ENCODE results near the gene ATAD3A.

Gene ATAD3A

GRCh38 chr1:1541956-1542765 is 30.2 kb downstream of the ATAD3A start:
- H3K4me1 ChIP-seq (ENCODE audit: insufficient read depth, low read length), result no peaks in the 10 kb centered on the region
- no peaks in the 10 kb centered on the region for H3K9me3 ChIP-seq (ENCODE audit: low read length)
- no peak overlapping the region for H3K4me3 ChIP-seq (ENCODE audit: low read length)
- H3K27me3 ChIP-seq (ENCODE audit: insufficient read depth, low read length), result no peaks in the 10 kb centered on the region
- H2AFZ ChIP-seq (ENCODE audit: low read depth, low read length), result no peak overlapping the region
- H3K36me3 ChIP-seq (ENCODE audit: insufficient read depth, low read length), result peaks cover 24% of the 10 kb centered on the region

DNA sequence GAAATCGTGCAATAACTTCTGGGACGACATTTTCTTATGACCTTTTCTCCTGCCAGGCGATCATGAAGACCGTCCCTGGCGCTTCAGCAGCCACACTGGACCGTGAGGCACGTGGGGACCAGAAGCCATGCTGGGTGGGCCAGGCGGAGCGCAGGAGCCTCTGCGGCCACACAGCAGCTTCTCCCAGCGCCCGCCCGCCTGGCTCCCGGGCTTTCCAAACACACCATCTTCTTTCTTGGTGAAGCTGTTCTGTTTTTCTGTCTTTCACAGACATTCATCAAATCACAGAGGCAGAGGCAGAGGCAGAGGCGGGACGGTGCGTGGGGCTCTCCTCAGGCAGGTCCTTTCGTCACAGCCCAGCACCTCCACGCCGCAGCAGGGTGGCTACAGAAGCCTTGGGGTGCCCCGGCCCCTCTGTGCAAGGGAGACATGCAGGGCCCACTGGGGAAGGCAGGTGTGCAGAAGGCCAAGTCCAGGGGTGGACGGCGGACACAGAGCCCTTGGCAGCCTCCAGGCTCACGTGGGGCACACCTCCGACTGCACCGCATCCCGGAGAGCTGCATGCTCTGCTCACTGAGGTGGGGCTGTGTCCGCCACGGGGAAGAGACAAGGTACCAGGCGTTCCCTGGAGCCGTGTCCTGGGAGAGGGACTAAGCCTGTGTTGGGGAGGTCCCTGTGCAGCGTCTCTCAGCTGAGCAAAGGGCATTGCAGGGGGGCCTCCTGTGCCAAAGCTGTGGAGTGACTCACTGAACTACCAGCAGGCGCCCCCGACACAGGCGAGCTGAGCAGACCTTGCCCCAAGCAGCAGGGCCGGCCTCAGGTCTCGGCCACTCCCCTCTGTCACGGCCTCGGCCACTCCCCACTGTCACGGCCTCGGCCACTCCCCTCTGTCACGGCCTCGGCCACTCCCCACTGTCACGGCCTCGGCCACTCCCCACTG is 31.1 kb downstream of the ATAD3A start:
- H3K36me3 ChIP-seq (ENCODE audit: insufficient read depth, low read length), result peaks cover 24% of the 10 kb centered on the region
- no peak overlapping the region for H2AFZ ChIP-seq (ENCODE audit: low read depth, low read length)
- no peaks in the 10 kb centered on the region for H3K9me3 ChIP-seq (ENCODE audit: low read length)
- H3K4me3 ChIP-seq (ENCODE audit: low read length), result no peak overlapping the region
- no peaks in the 10 kb centered on the region for H3K27me3 ChIP-seq (ENCODE audit: insufficient read depth, low read length)
- H3K4me1 ChIP-seq (ENCODE audit: insufficient read depth, low read length), result no peaks in the 10 kb centered on the region

DNA sequence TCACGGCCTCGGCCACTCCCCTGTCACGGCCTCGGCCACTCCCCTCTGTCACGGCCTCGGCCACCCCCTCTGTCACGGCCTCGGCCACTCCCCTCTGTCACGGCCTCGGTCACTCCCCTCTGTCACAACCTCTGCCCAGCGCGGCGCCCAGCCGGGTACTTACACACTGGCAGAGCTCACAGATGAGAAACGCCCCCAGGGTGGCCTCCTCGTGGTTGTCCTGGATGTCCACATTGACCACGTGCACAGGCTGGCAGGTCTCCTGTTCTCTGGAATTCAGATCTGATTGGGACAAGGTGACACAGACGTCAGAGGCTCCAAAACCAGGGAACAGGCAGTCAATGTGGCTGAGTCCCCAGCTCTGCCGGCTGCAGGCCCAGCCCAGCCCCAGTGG is 31.7 kb downstream of the ATAD3A start:
- Histone ChIP-seq H3K27me3 (ENCODE audit: insufficient read depth, low read length) (no peaks in the 10 kb centered on the region), H3K9me3 (ENCODE audit: low read length) (no peaks in the 10 kb centered on the region), H2AFZ (ENCODE audit: low read depth, low read length) (no peak overlapping the region), H3K4me3 (ENCODE audit: low read length) (no peak overlapping the region), H3K36me3 (ENCODE audit: insufficient read depth, low read length) (peaks cover 24% of the 10 kb centered on the region), H3K4me1 (ENCODE audit: insufficient read depth, low read length) (no peaks in the 10 kb centered on the region)

GRCh38 chr1:1544544-1544943 is 32.6 kb downstream of the ATAD3A start:
- no peaks in the 10 kb centered on the region for H3K9me3 ChIP-seq (ENCODE audit: low read length)
- no peak overlapping the region for H3K4me3 ChIP-seq (ENCODE audit: low read length)
- no peak overlapping the region for H2AFZ ChIP-seq (ENCODE audit: low read depth, low read length)
- no peaks in the 10 kb centered on the region for H3K4me1 ChIP-seq (ENCODE audit: insufficient read depth, low read length)
- peaks cover 24% of the 10 kb centered on the region for H3K36me3 ChIP-seq (ENCODE audit: insufficient read depth, low read length)
- H3K27me3 ChIP-seq (ENCODE audit: insufficient read depth, low read length), result no peaks in the 10 kb centered on the region

DNA sequence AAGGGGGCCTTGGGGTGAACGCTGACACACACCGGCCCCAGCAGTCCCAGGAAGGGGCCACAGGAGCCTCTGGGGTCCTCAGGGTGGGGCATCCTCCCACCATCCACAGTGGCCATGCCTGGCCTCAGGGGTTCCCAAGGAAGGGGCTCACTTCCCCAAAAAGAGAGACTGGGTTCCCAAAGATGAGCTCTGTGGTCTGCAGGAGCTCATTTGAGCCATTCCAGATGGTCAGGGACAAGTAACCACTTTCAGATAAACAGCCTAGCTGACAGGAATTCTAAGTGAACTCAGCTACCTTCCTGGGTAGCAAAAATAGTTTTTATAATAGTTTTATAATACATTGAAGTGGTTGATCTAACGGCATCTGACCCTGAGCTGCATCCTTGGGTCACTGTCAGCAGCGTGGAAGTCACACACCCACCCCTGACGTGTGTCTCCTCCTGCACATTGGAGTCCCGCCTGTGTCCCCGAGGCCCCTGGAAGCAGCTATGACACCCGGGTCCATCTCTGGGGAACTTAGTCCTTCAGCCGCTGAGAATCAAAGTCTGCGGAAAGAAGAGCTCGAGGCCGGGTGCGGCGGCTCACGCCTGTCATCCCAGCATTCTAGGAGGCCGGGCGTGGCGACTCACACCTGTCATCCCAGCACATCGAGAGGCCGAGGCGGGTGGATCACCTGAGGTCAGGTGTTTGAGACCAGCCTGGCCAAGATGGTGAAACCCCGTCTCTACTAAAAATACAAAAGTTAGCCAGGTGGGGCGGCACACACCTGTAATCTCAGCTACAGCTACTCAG is 34.2 kb downstream of the ATAD3A start:
- H2AFZ ChIP-seq (ENCODE audit: low read depth, low read length), result no peak overlapping the region
- no peaks in the 10 kb centered on the region for H3K4me1 ChIP-seq (ENCODE audit: insufficient read depth, low read length)
- H3K27me3 ChIP-seq (ENCODE audit: insufficient read depth, low read length), result no peaks in the 10 kb centered on the region
- no peak overlapping the region for H3K4me3 ChIP-seq (ENCODE audit: low read length)
- H3K36me3 ChIP-seq (ENCODE audit: insufficient read depth, low read length), result peaks cover 21% of the 10 kb centered on the region
- H3K9me3 ChIP-seq (ENCODE audit: low read length), result no peaks in the 10 kb centered on the region

DNA sequence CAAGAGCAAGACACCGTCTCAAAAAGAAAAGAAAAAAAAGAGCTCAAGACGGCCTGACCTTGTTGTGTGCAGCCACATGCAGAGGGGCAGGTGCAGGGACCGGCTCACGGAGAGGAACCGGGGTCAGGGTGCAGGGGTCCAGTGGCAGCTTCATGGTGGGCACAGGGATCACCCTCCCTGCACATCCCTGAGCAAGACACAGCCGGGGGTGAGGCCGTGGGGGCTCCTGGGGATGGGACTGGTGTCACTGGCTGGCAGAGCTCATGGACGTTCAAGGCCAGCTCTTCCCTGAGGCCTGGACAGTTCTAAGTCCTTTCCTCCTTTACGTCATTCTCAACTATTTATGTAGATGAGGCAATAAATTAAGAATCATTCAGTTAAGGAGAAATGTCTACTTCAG is 35.0 kb downstream of the ATAD3A start:
- peaks cover 15% of the 10 kb centered on the region for H3K36me3 ChIP-seq (ENCODE audit: insufficient read depth, low read length)
- no peak overlapping the region for H2AFZ ChIP-seq (ENCODE audit: low read depth, low read length)
- H3K4me1 ChIP-seq (ENCODE audit: insufficient read depth, low read length), result no peaks in the 10 kb centered on the region
- no peaks in the 10 kb centered on the region for H3K9me3 ChIP-seq (ENCODE audit: low read length)
- no peaks in the 10 kb centered on the region for H3K27me3 ChIP-seq (ENCODE audit: insufficient read depth, low read length)
- H3K4me3 ChIP-seq (ENCODE audit: low read length), result no peak overlapping the region

GRCh38 chr1:1547476-1547875 is 35.5 kb downstream of the ATAD3A start:
- H2AFZ ChIP-seq (ENCODE audit: low read depth, low read length), result no peak overlapping the region

DNA sequence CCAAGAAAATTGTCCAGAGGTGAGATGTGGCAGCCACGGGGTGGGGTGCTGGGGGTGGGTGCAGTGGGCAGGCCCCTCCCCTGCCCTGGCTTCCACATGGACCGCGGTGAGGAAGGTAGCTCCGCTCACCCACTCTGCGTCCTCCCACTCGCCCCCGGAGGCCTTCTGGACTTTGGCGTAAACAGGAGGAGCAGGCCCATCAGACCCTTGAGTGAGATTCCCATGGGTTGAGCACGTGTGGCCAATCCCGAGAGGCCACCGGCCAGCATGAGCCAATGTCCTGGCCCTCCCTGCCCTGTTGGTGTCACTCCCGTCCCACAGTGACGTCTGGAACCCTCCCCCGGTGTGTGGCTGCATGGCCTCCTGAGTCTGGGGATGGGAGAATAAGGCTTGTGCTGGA is 36.6 kb downstream of the ATAD3A start:
- H3K9me3 ChIP-seq (ENCODE audit: low read length), result no peaks in the 10 kb centered on the region
- no peaks in the 10 kb centered on the region for H3K4me1 ChIP-seq (ENCODE audit: insufficient read depth, low read length)
- no peak overlapping the region for H3K4me3 ChIP-seq (ENCODE audit: low read length)
- H3K36me3 ChIP-seq (ENCODE audit: insufficient read depth, low read length), result peaks cover 5% of the 10 kb centered on the region
- no peak overlapping the region for H2AFZ ChIP-seq (ENCODE audit: low read depth, low read length)
- H3K27me3 ChIP-seq (ENCODE audit: insufficient read depth, low read length), result no peaks in the 10 kb centered on the region

More at GRCh38 chr1:1547476-1547875, 35.5 kb downstream of the ATAD3A start:
- Histone ChIP-seq H3K36me3 (ENCODE audit: insufficient read depth, low read length) (peaks cover 14% of the 10 kb centered on the region), H3K27me3 (ENCODE audit: insufficient read depth, low read length) (no peaks in the 10 kb centered on the region), H3K4me1 (ENCODE audit: insufficient read depth, low read length) (no peaks in the 10 kb centered on the region), H3K9me3 (ENCODE audit: low read length) (no peaks in the 10 kb centered on the region), H3K4me3 (ENCODE audit: low read length) (no peak overlapping the region)

- Histone ChIP-seq H3K9me3 (ENCODE audit: low read length) (no peaks in the 10 kb centered on the region), H3K4me1 (ENCODE audit: insufficient read depth, low read length) (peaks cover 8% of the 10 kb centered on the region), H2AFZ (ENCODE audit: low read depth, low read length) (no peak overlapping the region)
Observed at GRCh38 chr1:1550087-1550486, 38.1 kb downstream of the ATAD3A start.

GRCh38 chr1:1550591-1551432 is 38.9 kb downstream of the ATAD3A start:
- H3K4me1 ChIP-seq (ENCODE audit: insufficient read depth, low read length), result peaks cover 15% of the 10 kb centered on the region
- H3K9me3 ChIP-seq (ENCODE audit: low read length), result no peaks in the 10 kb centered on the region
- no peak overlapping the region for H2AFZ ChIP-seq (ENCODE audit: low read depth, low read length)
- H3K27me3 ChIP-seq (ENCODE audit: insufficient read depth, low read length), result no peaks in the 10 kb centered on the region
- H3K36me3 ChIP-seq (ENCODE audit: insufficient read depth, low read length), result no peaks in the 10 kb centered on the region
- H3K4me3 ChIP-seq (ENCODE audit: low read length), result no peak overlapping the region

More at GRCh38 chr1:1550087-1550486, 38.1 kb downstream of the ATAD3A start:
- H3K4me3 ChIP-seq (ENCODE audit: low read length), result no peak overlapping the region
- H3K27me3 ChIP-seq (ENCODE audit: insufficient read depth, low read length), result no peaks in the 10 kb centered on the region
- H3K36me3 ChIP-seq (ENCODE audit: insufficient read depth, low read length), result no peaks in the 10 kb centered on the region

DNA sequence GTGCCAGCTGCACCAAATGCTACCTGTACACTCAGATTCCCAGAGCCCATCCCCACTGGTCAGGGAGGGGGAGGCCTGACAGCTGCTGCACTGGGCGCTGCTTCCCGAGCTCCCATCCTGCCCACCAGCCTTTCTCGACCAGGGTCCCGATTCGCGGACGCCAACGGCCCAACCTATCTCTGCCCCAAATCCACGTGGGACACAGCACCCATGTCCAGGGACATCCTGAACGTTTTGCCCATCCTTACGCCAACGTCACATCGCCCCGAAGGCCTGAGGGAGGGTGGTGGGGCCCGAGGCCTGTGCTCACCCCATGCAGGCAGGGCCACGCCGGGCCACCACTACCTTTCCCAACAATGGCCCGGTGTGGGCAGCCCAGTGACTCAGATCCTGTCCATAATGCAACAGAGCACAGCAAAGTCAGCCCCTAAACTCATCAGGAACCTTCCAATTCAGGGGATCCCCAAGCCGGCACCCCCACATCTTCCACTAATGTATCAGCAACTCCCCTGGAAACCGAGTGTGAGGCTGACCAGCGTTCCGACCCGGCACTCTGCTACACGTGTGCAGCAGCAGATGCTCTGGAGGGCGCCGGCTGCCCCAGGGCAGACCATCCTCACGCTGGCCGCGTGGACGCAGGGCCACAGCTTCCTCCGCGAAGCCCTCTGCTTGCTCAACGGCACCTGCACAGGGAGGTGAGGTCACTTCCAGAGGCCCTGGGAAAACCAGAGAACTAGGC is 39.7 kb downstream of the ATAD3A start:
- H3K27me3 ChIP-seq (ENCODE audit: insufficient read depth, low read length), result no peaks in the 10 kb centered on the region
- no peak overlapping the region for H2AFZ ChIP-seq (ENCODE audit: low read depth, low read length)
- peaks cover 16% of the 10 kb centered on the region for H3K4me1 ChIP-seq (ENCODE audit: insufficient read depth, low read length)
- H3K36me3 ChIP-seq (ENCODE audit: insufficient read depth, low read length), result no peaks in the 10 kb centered on the region
- H3K4me3 ChIP-seq (ENCODE audit: low read length), result no peak overlapping the region
- no peaks in the 10 kb centered on the region for H3K9me3 ChIP-seq (ENCODE audit: low read length)

- Histone ChIP-seq H3K9me3 (ENCODE audit: low read length) (no peaks in the 10 kb centered on the region), H3K4me1 (ENCODE audit: insufficient read depth, low read length) (peaks cover 16% of the 10 kb centered on the region), H3K36me3 (ENCODE audit: insufficient read depth, low read length) (no peaks in the 10 kb centered on the region), H2AFZ (ENCODE audit: low read depth, low read length) (no peak overlapping the region), H3K4me3 (ENCODE audit: low read length) (no peak overlapping the region), H3K27me3 (ENCODE audit: insufficient read depth, low read length) (no peaks in the 10 kb centered on the region)
Observed at GRCh38 chr1:1552263-1552639, 40.3 kb downstream of the ATAD3A start.
